ENCODE data around the gene ASTN2.

DNA sequence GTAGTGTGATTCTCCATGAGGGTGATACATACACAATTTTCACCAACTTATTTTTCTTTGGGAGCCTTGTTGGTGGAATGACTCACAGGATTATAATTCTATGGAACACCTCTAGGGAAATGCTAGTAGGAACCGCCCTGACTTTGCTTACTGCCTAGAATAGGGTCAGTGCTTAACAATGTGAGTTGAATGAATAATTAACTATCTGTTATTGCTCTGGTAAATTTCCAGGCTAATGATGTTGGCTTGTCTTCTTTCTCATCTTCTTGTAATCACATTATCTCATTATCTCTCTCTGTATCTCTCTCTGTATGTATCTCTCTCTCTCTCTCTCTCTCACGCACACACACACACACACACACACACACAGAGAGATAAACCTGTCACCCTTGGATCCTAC lies 436.7 kb downstream of the ASTN2 start:
- TF ChIP-seq, protein P1, sequence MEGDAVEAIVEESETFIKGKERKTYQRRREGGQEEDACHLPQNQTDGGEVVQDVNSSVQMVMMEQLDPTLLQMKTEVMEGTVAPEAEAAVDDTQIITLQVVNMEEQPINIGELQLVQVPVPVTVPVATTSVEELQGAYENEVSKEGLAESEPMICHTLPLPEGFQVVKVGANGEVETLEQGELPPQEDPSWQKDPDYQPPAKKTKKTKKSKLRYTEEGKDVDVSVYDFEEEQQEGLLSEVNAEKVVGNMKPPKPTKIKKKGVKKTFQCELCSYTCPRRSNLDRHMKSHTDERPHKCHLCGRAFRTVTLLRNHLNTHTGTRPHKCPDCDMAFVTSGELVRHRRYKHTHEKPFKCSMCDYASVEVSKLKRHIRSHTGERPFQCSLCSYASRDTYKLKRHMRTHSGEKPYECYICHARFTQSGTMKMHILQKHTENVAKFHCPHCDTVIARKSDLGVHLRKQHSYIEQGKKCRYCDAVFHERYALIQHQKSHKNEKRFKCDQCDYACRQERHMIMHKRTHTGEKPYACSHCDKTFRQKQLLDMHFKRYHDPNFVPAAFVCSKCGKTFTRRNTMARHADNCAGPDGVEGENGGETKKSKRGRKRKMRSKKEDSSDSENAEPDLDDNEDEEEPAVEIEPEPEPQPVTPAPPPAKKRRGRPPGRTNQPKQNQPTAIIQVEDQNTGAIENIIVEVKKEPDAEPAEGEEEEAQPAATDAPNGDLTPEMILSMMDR (IDR thresholded peaks at IDR 0.05; ENCODE audit: poor library complexity, severe bottlenecking) = no peak
- TF ChIP-seq EZH2 (IDR thresholded peaks at IDR 0.05; ENCODE audit: borderline replicate concordance, insufficient read depth, low read length, poor library complexity, severe bottlenecking) (no peak), EP300 (conservative IDR thresholded peaks at IDR 0.05; ENCODE audit: poor library complexity, severe bottlenecking) (no peak), SMC3 (conservative IDR thresholded peaks at IDR 0.05; ENCODE audit: poor library complexity) (no peak), TAF1 (IDR thresholded peaks at IDR 0.05; ENCODE audit: low read depth) (no peak)
